Activated CD8-positive, alpha-beta T cell treated with anti-CD3 and anti-CD28 coated beads, Interleukin-2, amount 10 ng/mL, durations not matched to agents 7 days and 5 days (primary cell): ENCODE data around the gene CGB3. TPM values are rescaled to one million over a fixed set of nuclear protein-coding genes. Genes with fewer than 3 reads are reported as not detected.

Experiments used
- ATAC-seq: fragments of 150-1000 bp; cut with Tn5 transposase; one replicate; pipeline ENCODE4 v1.10.0; 2021; ENCODE audit warnings: moderate library complexity
- CTCF ChIA-PET: fragments of 350-600 bp; sonication (Branson Sonifier 250); formaldehyde crosslinking; loops from one replicate; lab custom pipeline; 2021; ENCODE audit warnings: antibody characterized with exemption; lab: Charles Lee
- POLR2A ChIA-PET: fragments of 350-600 bp; sonication (Branson Sonifier 250); formaldehyde crosslinking; loops from one replicate; lab custom pipeline; 2021; ENCODE audit warnings: antibody characterized with exemption; lab: Charles Lee
- DNase-seq: peaks from one replicate; pipeline ENCODE4 v3.0.0-alpha.2; 2020
- H3K27ac Mint-ChIP-seq: one replicate; pipeline ENCODE4 v1.8.0; 2021; ENCODE audit warnings: mild to moderate bottlenecking, mixed read lengths
- H3K27me3 Mint-ChIP-seq: one replicate; pipeline ENCODE4 v1.8.0; 2021; ENCODE audit warnings: low read depth, mixed read lengths
- H3K36me3 Mint-ChIP-seq: one replicate; pipeline ENCODE4 v1.8.0; 2021; ENCODE audit warnings: low read depth, mixed read lengths
- H3K4me1 Mint-ChIP-seq: one replicate; pipeline ENCODE4 v1.8.0; 2021; ENCODE audit warnings: low read depth, mixed read lengths
- H3K4me3 Mint-ChIP-seq: one replicate; pipeline ENCODE4 v1.8.0; 2021; ENCODE audit warnings: mild to moderate bottlenecking, mixed read lengths
- H3K9me3 Mint-ChIP-seq: one replicate; pipeline ENCODE4 v1.8.0; 2022; ENCODE audit warnings: mixed read lengths; ENCODE audit not compliant: insufficient read depth
- microRNA-seq: library from miRNA; unstranded; fragments of <30 nt; microRNA quantifications from one replicate; pipeline ENCODE4 v1.2.0, GENCODE V29; 2022
- total RNA-seq, 2 experiments: library from RNA; stranded (reverse); gene quantifications; one replicate each; pipeline ENCODE4 v1.2.3, GENCODE V29; 2021

The CGB3 gene
- total RNA-seq, 2 experiments from 2014 or later = not detected

DNA sequence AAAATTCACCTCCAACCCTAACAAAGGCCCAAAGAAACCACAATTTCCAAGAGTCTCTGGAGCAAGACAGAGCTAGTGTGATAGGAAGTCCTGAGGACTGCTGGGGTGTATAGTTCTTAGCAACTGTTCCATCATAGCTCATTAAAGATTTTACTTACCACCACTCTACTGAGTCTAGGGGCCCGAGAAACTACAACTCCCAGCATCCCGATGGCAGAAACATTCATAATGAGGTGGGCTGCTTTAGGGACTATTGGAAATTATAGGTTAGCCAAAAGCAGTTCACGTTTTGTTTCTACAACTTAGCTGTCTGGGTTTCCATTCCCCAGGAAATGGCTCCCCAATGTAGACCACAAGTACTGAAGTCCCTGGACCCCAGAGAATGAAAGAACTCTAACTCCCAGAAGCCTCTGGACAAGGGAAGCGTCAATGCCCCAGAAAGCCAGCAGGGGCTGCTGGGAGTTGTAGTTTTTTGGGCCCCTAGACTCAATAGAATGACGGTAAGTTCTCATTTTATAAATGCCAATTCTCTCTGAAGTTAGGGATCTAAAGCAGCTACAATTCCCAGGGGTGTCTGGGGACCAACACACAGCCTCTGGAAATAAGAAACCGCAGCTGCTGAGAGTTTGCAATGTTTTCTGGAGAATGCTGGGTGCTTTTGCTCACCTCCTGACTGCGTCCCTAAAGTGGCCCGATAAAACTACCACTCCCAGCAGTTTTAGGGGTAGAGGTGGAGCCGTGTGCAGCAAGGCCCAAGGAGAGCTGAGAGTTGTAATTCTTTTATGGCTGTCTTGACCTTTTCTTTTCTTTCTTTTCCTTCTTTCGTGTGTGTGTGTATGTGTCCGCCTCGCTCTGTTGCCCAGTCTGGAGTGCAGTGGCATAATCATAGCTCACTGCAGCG is 47.9 kb downstream of the CGB3 start:
- Mint-ChIP-seq H3K36me3 (peaks cover 34% of the 10 kb centered on the region), H3K4me1 (peaks cover 15% of the 10 kb centered on the region), H3K9me3 (no peaks in the 10 kb centered on the region), H3K4me3 (no peak overlapping the region), H3K27me3 (no peaks in the 10 kb centered on the region), H3K27ac (no peak overlapping the region)
- DNase-seq = peak; percentile 64
- POLR2A ChIA-PET = interaction anchor here (0.6 to 1.6 kb wide), 5 partner anchors 11 to 177 kb away, joined by 3 to 6 read pairs (median 4); partner anchors contain the start of genes FTL, GYS1, PPP1R15A and RUVBL2
- ATAC-seq = peak; percentile 54
- CTCF ChIA-PET = interaction anchor here (1.0 to 8.4 kb wide), 7 partner anchors 17 to 199 kb away, joined by 3 to 96 read pairs (median 4); partner anchors contain the start of genes GYS1, NUCB1 and RUVBL2

Small RNA genes within 50 kb of the gene (microRNA-seq; reads per million reads assigned to microRNA genes)
- gene MIR6798 = not detected

Other genes starting within 250 kb of the CGB3 start
- 10 to 100 TPM; 47.2 to 48.6 TPM for gene BCAT2, start 213.3 kb downstream of the CGB3 start, total RNA-seq
- gene HSD17B14, start 187.8 kb downstream of the CGB3 start, total RNA-seq = 1 to 10 TPM in 1 of 2 experiments, under 1 TPM in 1; 0.89 to 1.1 TPM
- 1 to 10 TPM; 4.4 to 4.6 TPM for gene PLEKHA4, start 155.7 kb downstream of the CGB3 start, total RNA-seq
- gene PPP1R15A, start 151.9 kb downstream of the CGB3 start, total RNA-seq = 100 to 1,000 TPM; 104 to 124 TPM
- gene TULP2, start 125.6 kb downstream of the CGB3 start, total RNA-seq = not detected
- gene NUCB1, start 124.0 kb downstream of the CGB3 start, total RNA-seq = 100 to 1,000 TPM; 229 to 236 TPM
- 1 to 10 TPM; 1.6 to 1.9 TPM for gene DHDH, start 90.6 kb downstream of the CGB3 start, total RNA-seq
- 100 to 1,000 TPM; 336 to 350 TPM for gene BAX, start 69.5 kb downstream of the CGB3 start, total RNA-seq
- 1,000 to 10,000 TPM in 1 of 2 experiments, 100 to 1,000 TPM in 1; 971 to 1,027 TPM for gene FTL, start 59.0 kb downstream of the CGB3 start, total RNA-seq
- 10 to 100 TPM; 54.7 to 57.9 TPM for gene GYS1, start 31.0 kb downstream of the CGB3 start, total RNA-seq
- 100 to 1,000 TPM; 105 to 106 TPM for gene RUVBL2, start 30.4 kb downstream of the CGB3 start, total RNA-seq
- not detected for gene LHB, start 7.2 kb downstream of the CGB3 start, total RNA-seq
- gene CGB2, start 7.6 kb upstream of the CGB3 start, total RNA-seq = not detected
- not detected for gene CGB1, start 12.6 kb upstream of the CGB3 start, total RNA-seq
- gene CGB5, start 19.5 kb upstream of the CGB3 start, total RNA-seq = not detected
- not detected for gene CGB8, start 24.8 kb upstream of the CGB3 start, total RNA-seq
- gene CGB7, start 33.4 kb upstream of the CGB3 start, total RNA-seq = not detected
- gene NTF4, start 40.5 kb upstream of the CGB3 start, total RNA-seq = not detected
- not detected for gene KCNA7, start 48.4 kb upstream of the CGB3 start, total RNA-seq
- 100 to 1,000 TPM; 177 to 193 TPM for gene SNRNP70, start 61.1 kb upstream of the CGB3 start, total RNA-seq
- gene LIN7B, start 90.0 kb upstream of the CGB3 start, total RNA-seq = 1 to 10 TPM; 3.7 to 6.3 TPM
- 1 to 10 TPM in 1 of 2 experiments, under 1 TPM in 1; 0.92 to 1.0 TPM for gene C19orf73, start 94.8 kb upstream of the CGB3 start, total RNA-seq
- gene PPFIA3, start 95.2 kb upstream of the CGB3 start, total RNA-seq = 1 to 10 TPM; 1.8 to 2.2 TPM
- gene HRC, start 131.1 kb upstream of the CGB3 start, total RNA-seq = not detected
- gene TRPM4, start 133.5 kb upstream of the CGB3 start, total RNA-seq = not detected